Caco-2 (cell line): Measurements from ENCODE around the gene KRABD2.
"Not testable (repeated sequence)": the region's sequence is repeated elsewhere in the genome, so short reads cannot be mapped to it uniquely, and the experiment has no call there.

Experiments used
- BruUV-seq: library from RNA; stranded (reverse); fragments of 400-500 nt; replicated peaks from 2 replicates; lab custom pipeline; 2021; lab: Mats Ljungman, UMichigan
- CTCF ChIA-PET: fragments of 300-600 bp; sonication (Branson Sonifier 250); formaldehyde crosslinking; loops from one replicate; lab custom pipeline; 2022; ENCODE audit warnings: antibody characterized with exemption; lab: Charles Lee
- POLR2A ChIA-PET: fragments of 300-600 bp; sonication (Branson Sonifier 250); formaldehyde crosslinking; loops from one replicate; lab custom pipeline; 2022; ENCODE audit warnings: antibody characterized with exemption; lab: Charles Lee
- DNase-seq, 2 experiments: peaks; one replicate each; pipeline versions ENCODE4 v3.0.0 to v3.0.0-alpha.2; 2020 to 2022
- H3K27me3 ChIP-seq: replicated peaks from 2 replicates; pipeline ENCODE4 v1.6.0; 2011; ENCODE audit warnings: low read length; ENCODE audit not compliant: control insufficient read depth, insufficient read depth
- H3K36me3 ChIP-seq: 2 replicates; pipeline ENCODE4 v1.5.1; 2011; ENCODE audit warnings: low read length; ENCODE audit not compliant: control insufficient read depth, insufficient read depth
- H3K4me1 ChIP-seq: fragments of 250-450 bp; sonication (Bioruptor Pico); 2 replicates; pipeline ENCODE4 v1.5.1; 2020; ENCODE audit warnings: mild to moderate bottlenecking
- H3K4me3 ChIP-seq: 2 replicates; pipeline ENCODE4 v1.5.1; 2011; ENCODE audit warnings: low read depth, mild to moderate bottlenecking, control low read depth, low read length
- H3K9me3 ChIP-seq: fragments of 250-450 bp; sonication (Bioruptor Pico); 2 replicates; pipeline ENCODE4 v1.5.1; 2020; ENCODE audit warnings: mild to moderate bottlenecking, moderate library complexity
- H3K27ac Mint-ChIP-seq: one replicate; pipeline ENCODE4 v1.8.0; 2022; ENCODE audit warnings: mixed read lengths; ENCODE audit not compliant: unreplicated experiment
- H3K27me3 Mint-ChIP-seq: one replicate; pipeline ENCODE4 v1.8.0; 2022; ENCODE audit warnings: mixed read lengths; ENCODE audit not compliant: insufficient read depth, unreplicated experiment
- H3K36me3 Mint-ChIP-seq: one replicate; pipeline ENCODE4 v1.8.0; 2022; ENCODE audit warnings: mild to moderate bottlenecking, mixed read lengths; ENCODE audit not compliant: insufficient read depth, unreplicated experiment
- H3K4me1 Mint-ChIP-seq: one replicate; pipeline ENCODE4 v1.8.0; 2022; ENCODE audit warnings: low read depth, mixed read lengths; ENCODE audit not compliant: unreplicated experiment
- H3K4me3 Mint-ChIP-seq: one replicate; pipeline ENCODE4 v1.8.0; 2022; ENCODE audit warnings: mild to moderate bottlenecking, moderate library complexity, mixed read lengths; ENCODE audit not compliant: unreplicated experiment
- H3K9me3 Mint-ChIP-seq: one replicate; pipeline ENCODE4 v1.8.0; 2022; ENCODE audit warnings: mixed read lengths; ENCODE audit not compliant: unreplicated experiment
- intact Hi-C: fragments of 100-400 bp; cut with micrococcal nuclease; formaldehyde crosslinking; loops from one replicate; pipeline ENCODE4 v1.10.0; 2022; ENCODE audit not compliant: unreplicated experiment
- TF ChIP-seq, protein P1 (sequence below), 2 experiments: fragments of 200-600 bp in 1 of 2; IDR thresholded peaks; 1 replicate in 1 of 2; 2 replicates in 1 of 2; pipeline versions ENCODE4 v1.5.1 to v1.8.0; 2011 to 2022; ENCODE audit warnings: antibody characterized with exemption in 1 of 2, control low read depth in 1 of 2, inconsistent platforms in 1 of 2, low read depth in 1 of 2, low read length in 1 of 2, mild to moderate bottlenecking in 1 of 2, moderate library complexity in 1 of 2; ENCODE audit not compliant: insufficient read depth in 1 of 2, severe bottlenecking in 1 of 2, unreplicated experiment in 1 of 2

The KRABD2 gene

GRCh38 chr17:8401107-8401506, 24.6 kb upstream of the KRABD2 start:
- no TSS peak for BruUV-seq
- Mint-ChIP-seq H3K9me3 (no peaks in the 10 kb centered on the region), H3K4me3 (no peak overlapping the region), H3K4me1 (peaks cover 6% of the 10 kb centered on the region), H3K27me3 (peaks cover 10% of the 10 kb centered on the region), H3K27ac (no peak overlapping the region), H3K36me3 (no peaks in the 10 kb centered on the region)
- Histone ChIP-seq H3K4me1 (no peaks in the 10 kb centered on the region), H3K4me3 (no peak overlapping the region), H3K36me3 (no peaks in the 10 kb centered on the region), H3K27me3 (no peaks in the 10 kb centered on the region), H3K9me3 (no peaks in the 10 kb centered on the region)
- POLR2A ChIA-PET = no interaction called here
- no peak for DNase-seq
- TF ChIP-seq, protein P1, sequence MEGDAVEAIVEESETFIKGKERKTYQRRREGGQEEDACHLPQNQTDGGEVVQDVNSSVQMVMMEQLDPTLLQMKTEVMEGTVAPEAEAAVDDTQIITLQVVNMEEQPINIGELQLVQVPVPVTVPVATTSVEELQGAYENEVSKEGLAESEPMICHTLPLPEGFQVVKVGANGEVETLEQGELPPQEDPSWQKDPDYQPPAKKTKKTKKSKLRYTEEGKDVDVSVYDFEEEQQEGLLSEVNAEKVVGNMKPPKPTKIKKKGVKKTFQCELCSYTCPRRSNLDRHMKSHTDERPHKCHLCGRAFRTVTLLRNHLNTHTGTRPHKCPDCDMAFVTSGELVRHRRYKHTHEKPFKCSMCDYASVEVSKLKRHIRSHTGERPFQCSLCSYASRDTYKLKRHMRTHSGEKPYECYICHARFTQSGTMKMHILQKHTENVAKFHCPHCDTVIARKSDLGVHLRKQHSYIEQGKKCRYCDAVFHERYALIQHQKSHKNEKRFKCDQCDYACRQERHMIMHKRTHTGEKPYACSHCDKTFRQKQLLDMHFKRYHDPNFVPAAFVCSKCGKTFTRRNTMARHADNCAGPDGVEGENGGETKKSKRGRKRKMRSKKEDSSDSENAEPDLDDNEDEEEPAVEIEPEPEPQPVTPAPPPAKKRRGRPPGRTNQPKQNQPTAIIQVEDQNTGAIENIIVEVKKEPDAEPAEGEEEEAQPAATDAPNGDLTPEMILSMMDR (IDR thresholded peaks at IDR 0.05; ENCODE audit: insufficient read depth in 1 of 2, low read depth in 1 of 2, low read length in 1 of 2, severe bottlenecking in 1 of 2, unreplicated experiment in 1 of 2) = no peak
- intact Hi-C loops = no loop called here
- CTCF ChIA-PET = no interaction called here

- CTCF ChIA-PET = no interaction called here
- intact Hi-C loops = no loop called here
- no peak overlapping the region for H3K27ac Mint-ChIP-seq
- H3K4me1 Mint-ChIP-seq = peaks cover 6% of the 10 kb centered on the region
- no peaks in the 10 kb centered on the region for H3K36me3 Mint-ChIP-seq
- BruUV-seq = no TSS peak
- H3K9me3 Mint-ChIP-seq = no peaks in the 10 kb centered on the region
- no peak overlapping the region for H3K4me3 ChIP-seq
- H3K27me3 Mint-ChIP-seq = peaks cover 10% of the 10 kb centered on the region
- H3K27me3 ChIP-seq = no peaks in the 10 kb centered on the region
- no peaks in the 10 kb centered on the region for H3K36me3 ChIP-seq
- no peaks in the 10 kb centered on the region for H3K9me3 ChIP-seq
- POLR2A ChIA-PET = interaction anchor here (0.6 kb wide), 1 partner anchor 15 kb away, joined by 3 read pairs; no protein-coding TSS in a partner anchor
- DNase-seq = no peak
- TF ChIP-seq, protein P1 (IDR thresholded peaks at IDR 0.05; ENCODE audit: insufficient read depth in 1 of 2, low read depth in 1 of 2, low read length in 1 of 2, severe bottlenecking in 1 of 2, unreplicated experiment in 1 of 2) = no peak
- H3K4me3 Mint-ChIP-seq = no peak overlapping the region
- H3K4me1 ChIP-seq = no peaks in the 10 kb centered on the region
Measured at GRCh38 chr17:8398980-8399379, 22.5 kb upstream of the KRABD2 start.

DNA sequence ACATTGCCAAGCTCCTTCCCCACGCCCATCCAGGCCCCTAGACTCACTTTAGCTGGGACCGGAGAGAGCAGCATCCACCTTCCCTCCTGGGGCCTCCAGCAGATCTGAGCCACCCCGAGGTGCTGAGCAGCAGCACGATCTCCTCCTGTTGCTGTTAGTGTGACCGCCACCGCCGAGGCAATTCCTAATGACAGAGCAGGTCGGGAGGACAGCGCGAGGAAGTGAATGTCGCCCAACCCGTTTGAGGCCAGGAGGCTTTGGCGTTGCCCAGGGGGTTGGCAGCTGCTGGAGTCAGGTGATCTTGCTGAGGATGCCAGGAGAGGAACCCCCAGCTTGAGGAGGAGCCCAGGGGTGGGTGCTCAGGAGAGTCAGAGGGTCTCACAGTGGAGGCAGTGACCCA, 21.1 kb upstream of the KRABD2 start, which contains the start of gene RNF222:
RNF222 (minus strand) TSS at position 192 of the 400 bp plus-strand sequence. CDS start 4,366 bp downstream, outside the sequence.
- intact Hi-C loops = no loop called here
- no peaks in the 10 kb centered on the region for H3K9me3 Mint-ChIP-seq
- ChIA-PET POLR2A (no interaction called here), CTCF (interaction anchor here (1.3 kb wide), 1 partner anchor 14 kb away, joined by 5 read pairs; no protein-coding TSS in a partner anchor)
- no peaks in the 10 kb centered on the region for H3K36me3 Mint-ChIP-seq
- no peaks in the 10 kb centered on the region for H3K4me1 ChIP-seq
- TF ChIP-seq, protein P1 (IDR thresholded peaks at IDR 0.05; ENCODE audit: insufficient read depth in 1 of 2, low read depth in 1 of 2, low read length in 1 of 2, severe bottlenecking in 1 of 2, unreplicated experiment in 1 of 2) = no peak
- no peak within 1 kb of the TSS for H3K27ac Mint-ChIP-seq
- no peaks in the 10 kb centered on the region for H3K36me3 ChIP-seq
- no TSS peak for BruUV-seq
- H3K4me3 Mint-ChIP-seq = peak within 1 kb of the TSS; percentile 33
- peaks cover 10% of the 10 kb centered on the region for H3K27me3 Mint-ChIP-seq
- H3K4me1 Mint-ChIP-seq = peaks cover 6% of the 10 kb centered on the region
- H3K4me3 ChIP-seq = no peak within 1 kb of the TSS
- no peaks in the 10 kb centered on the region for H3K27me3 ChIP-seq
- peak in 1 of 2 experiments; percentile 40 for DNase-seq
- no peaks in the 10 kb centered on the region for H3K9me3 ChIP-seq

GRCh38 chr17:8394497-8394896, 18.0 kb upstream of the KRABD2 start:
- H3K27ac Mint-ChIP-seq, H3K4me3 Mint-ChIP-seq, BruUV-seq, DNase-seq, H3K9me3 ChIP-seq, H3K36me3 ChIP-seq, POLR2A ChIA-PET, H3K27me3 Mint-ChIP-seq, H3K36me3 Mint-ChIP-seq, H3K4me1 ChIP-seq, H3K4me1 Mint-ChIP-seq, H3K27me3 ChIP-seq, H3K9me3 Mint-ChIP-seq, H3K4me3 ChIP-seq, intact Hi-C loops: not testable (repeated sequence)
- CTCF ChIA-PET = interaction anchor here (0.9 kb wide), 1 partner anchor 11 kb away, joined by 4 read pairs; no protein-coding TSS in a partner anchor
